H1 (cell line): ENCODE data around the gene FAH. TPM values are rescaled to one million over a fixed set of nuclear protein-coding genes. Genes with fewer than 3 reads are reported as not detected.

ENCODE experiments used
- polyA plus RNA-seq, 7 experiments: library from polyadenylated mRNA; depleted of rRNA in 3 of 7; stranded (reverse) in 5 of 7; unstranded in 2 of 7; fragments of >200 nt in 5 of 7; fragments of 200-250 nt in 2 of 7; gene quantifications; 1 replicate in 5 of 7; 2 replicates in 1 of 7; 4 replicates in 1 of 7; pipeline versions ENCODE4 v1.2.1 to v1.2.3, GENCODE V29; 2011 to 2013; ENCODE audit warnings: missing spikeins in 2 of 7, mixed read lengths in 2 of 7
- total RNA-seq: library from RNA; stranded (reverse); fragmentation: NEBNext Ultra II Directional; extraction: Animal tissue kit (Norgen Biotek cat#: 25700); gene quantifications from 2 replicates; pipeline ENCODE4 v1.2.1, GENCODE V29; 2021

Gene FAH
- total and polyA plus RNA-seq, 2 of the 8 experiments (the other 6 are each of a cell fraction or from before 2014, with no cell fraction given) = 20.0 to 21.7 TPM

Other genes starting within 250 kb of the FAH start
- gene BCL2A1, start 181.8 kb upstream of the FAH start, total RNA-seq = not detected in 2 replicates
- gene BCL2A1, start 181.8 kb upstream of the FAH start, polyA plus RNA-seq (2011; rRNA removed) = not detected in 2 replicates
- 122 and 136 TPM in 2 replicates for gene ZFAND6, start 93.3 kb upstream of the FAH start, total RNA-seq
- 158 and 237 TPM in 2 replicates for gene ZFAND6, start 93.3 kb upstream of the FAH start, polyA plus RNA-seq (2011; rRNA removed)
- not detected in 2 replicates for gene CTXND1, start 99.2 kb downstream of the FAH start, total RNA-seq
- 0.03 TPM in 2 replicates for gene CTXND1, start 99.2 kb downstream of the FAH start, polyA plus RNA-seq (2011; rRNA removed)